ENCODE data around the gene PIP5KL1.
A peak's percentile ranks its signal among the peaks of the same experiment; 100 is the strongest.

- TF ChIP-seq CTCF (IDR thresholded peaks at IDR 0.05; ENCODE audit: low read length) (peak; percentile 88), EZH2 (optimal IDR thresholded peaks at IDR 0.05; ENCODE audit: low read depth, low read length) (no peak), EZH2phosphoT487 (IDR thresholded peaks at IDR 0.05; ENCODE audit: low read length) (no peak)
These were observed 8.9 kb downstream of the PIP5KL1 start for GRCh38 chr9:127921557-127922120.

All from MM.1S (cell line).